Measurements from ENCODE around the gene PAK2. TPM values are rescaled to one million over a fixed set of nuclear protein-coding genes. Genes with fewer than 3 reads are reported as not detected.

PAK2 gene
- 38.0 and 68.6 TPM in 2 replicates for total RNA-seq

GRCh38 chr3:196739671-196740480 is at the start of gene PAK2:
TSS of gene PAK2 (plus strand) at chr3:196739857. CDS start at chr3:196782647, 42,790 bp downstream.

GRCh38 chr3:196711838-196712513 is 27.7 kb upstream of the PAK2 start, which contains the start of the genes CEP19 and PIGX:
TSS of gene CEP19 (minus strand) at chr3:196712250. CDS start at chr3:196708657, 3,593 bp downstream.
TSS of gene PIGX (plus strand) at chr3:196712377.

GRCh38 chr3:196867507-196868296 is 128.0 kb downstream of the PAK2 start, which contains the start of gene SENP5:
TSS of gene SENP5 (plus strand) at chr3:196867920. CDS start at chr3:196885182, 17,262 bp downstream.

Other genes starting within 250 kb of the PAK2 start
- 17.4 and 22.2 TPM in 2 replicates for gene RNF168, start 236.1 kb upstream of the PAK2 start, total RNA-seq
- not detected in 2 replicates for gene SMCO1, start 224.5 kb upstream of the PAK2 start, total RNA-seq
- gene WDR53, start 171.3 kb upstream of the PAK2 start, total RNA-seq = 7.5 and 10.0 TPM in 2 replicates
- gene FBXO45, start 171.2 kb upstream of the PAK2 start, total RNA-seq = 7.1 and 8.7 TPM in 2 replicates
- gene NRROS, start 100.2 kb upstream of the PAK2 start, total RNA-seq = 2.9 and 3.5 TPM in 2 replicates
- 3.3 and 3.7 TPM in 2 replicates for gene CEP19, start 27.6 kb upstream of the PAK2 start, total RNA-seq
- gene PIGX, start 27.5 kb upstream of the PAK2 start, total RNA-seq = 27.1 and 28.8 TPM in 2 replicates
- gene SENP5, start 128.1 kb downstream of the PAK2 start, total RNA-seq = 42.0 and 42.8 TPM in 2 replicates
- gene NCBP2, start 202.7 kb downstream of the PAK2 start, total RNA-seq = 64.5 and 68.2 TPM in 2 replicates
- gene PIGZ, start 229.0 kb downstream of the PAK2 start, total RNA-seq = 3.1 and 5.4 TPM in 2 replicates